Thoracic aorta endothelial cell (primary cell): ENCODE results near the gene KAT8. TPM values are rescaled to one million over a fixed set of nuclear protein-coding genes. Genes with fewer than 3 reads are reported as not detected.

Experiments
- small RNA-seq: library from RNA; depleted of rRNA; stranded (forward); fragments of <200 nt; gene quantifications from one replicate; pipeline ENCODE3, GENCODE V24; 2012
- total RNA-seq: library from RNA; depleted of rRNA; stranded (reverse); fragments of >200 nt; gene quantifications from 2 replicates; pipeline ENCODE4 v1.2.3, GENCODE V29; 2012

Gene KAT8
- 24.1 and 31.4 TPM in 2 replicates for total RNA-seq

GRCh38 chr16:31117384-31118222, at the start of gene KAT8:
Gene KAT8 (plus strand): TSS chr16:31117664. CDS start chr16:31117682, 18 bp downstream.

GRCh38 chr16:31073970-31074813, 43.3 kb upstream of the KAT8 start, which contains the start of the genes ZNF646 and ZNF668:
Gene ZNF646 (plus strand): TSS chr16:31074422. CDS start chr16:31076325, 1,903 bp downstream.
Gene ZNF668 (minus strand): TSS chr16:31074240. CDS start chr16:31064459, 9,781 bp downstream.

GRCh38 chr16:31088459-31089183, 28.8 kb upstream of the KAT8 start, which contains the start of gene PRSS53:
Gene PRSS53 (minus strand): TSS chr16:31088943. CDS start chr16:31088809, 134 bp downstream.

GRCh38 chr16:31094424-31095120, 22.9 kb upstream of the KAT8 start, which contains the start of gene VKORC1:
Gene VKORC1 (minus strand): TSS chr16:31094797. CDS start chr16:31094729, 68 bp downstream.

GRCh38 chr16:31108035-31108793, 9.2 kb upstream of the KAT8 start, which contains the start of gene BCKDK:
Gene BCKDK (plus strand): TSS chr16:31108386. CDS start chr16:31109224, 838 bp downstream.

GRCh38 chr16:31135535-31136286, 18.2 kb downstream of the KAT8 start, which contains the start of gene PRSS8:
Gene PRSS8 (minus strand): TSS chr16:31135727. CDS start chr16:31135498, 229 bp downstream.

GRCh38 chr16:31149894-31150890, 32.7 kb downstream of the KAT8 start, which contains the start of gene PRSS36:
Gene PRSS36 (minus strand): TSS chr16:31150066. CDS start chr16:31150035, 31 bp downstream.

GRCh38 chr16:31179747-31180459, 62.4 kb downstream of the KAT8 start, which contains the start of gene FUS:
Gene FUS (plus strand): TSS chr16:31180139. CDS start chr16:31180215, 76 bp downstream.

Small RNA genes lying within 50 kb of the gene (small RNA-seq; reads per million reads assigned to genes)
- gene AC009088.4 (not detected), gene NDUFA3P6 (not detected)

Other genes starting within 250 kb of the KAT8 start
- 21.2 and 25.9 TPM in 2 replicates for gene BCL7C, start 223.6 kb upstream of the KAT8 start, total RNA-seq
- gene CTF1, start 221.1 kb upstream of the KAT8 start, total RNA-seq = 0.13 and 0.14 TPM in 2 replicates
- gene FBXL19, start 194.1 kb upstream of the KAT8 start, total RNA-seq = 20.6 and 33.5 TPM in 2 replicates
- 13.0 and 16.7 TPM in 2 replicates for gene ORAI3, start 168.6 kb upstream of the KAT8 start, total RNA-seq
- 7.0 and 7.8 TPM in 2 replicates for gene SETD1A, start 159.9 kb upstream of the KAT8 start, total RNA-seq
- 3.7 and 4.7 TPM in 2 replicates for gene HSD3B7, start 132.5 kb upstream of the KAT8 start, total RNA-seq
- gene STX1B, start 107.0 kb upstream of the KAT8 start, total RNA-seq = 0.27 and 0.36 TPM in 2 replicates
- gene STX4, start 84.1 kb upstream of the KAT8 start, total RNA-seq = 22.2 and 26.3 TPM in 2 replicates
- gene ZNF668, start 43.4 kb upstream of the KAT8 start, total RNA-seq = 6.6 and 8.9 TPM in 2 replicates
- gene ZNF646, start 43.2 kb upstream of the KAT8 start, total RNA-seq = 12.2 and 15.3 TPM in 2 replicates
- 1.1 and 1.5 TPM in 2 replicates for gene PRSS53, start 28.7 kb upstream of the KAT8 start, total RNA-seq
- gene VKORC1, start 22.9 kb upstream of the KAT8 start, total RNA-seq = 65.3 and 77.1 TPM in 2 replicates
- gene BCKDK, start 9.3 kb upstream of the KAT8 start, total RNA-seq = 42.0 and 51.4 TPM in 2 replicates
- not detected in 2 replicates for gene PRSS8, start 18.1 kb downstream of the KAT8 start, total RNA-seq
- 0.13 and 0.14 TPM in 2 replicates for gene PRSS36, start 32.4 kb downstream of the KAT8 start, total RNA-seq
- 87.8 and 92.3 TPM in 2 replicates for gene FUS, start 62.5 kb downstream of the KAT8 start, total RNA-seq
- 28.4 and 51.2 TPM in 2 replicates for gene PYCARD, start 85.1 kb downstream of the KAT8 start, total RNA-seq
- gene TRIM72, start 96.5 kb downstream of the KAT8 start, total RNA-seq = not detected in 2 replicates
- gene PYDC1, start 99.5 kb downstream of the KAT8 start, total RNA-seq = not detected in 2 replicates
- gene ITGAM, start 142.3 kb downstream of the KAT8 start, total RNA-seq = not detected in 2 replicates
- 0.27 and 2.9 TPM in 2 replicates for gene ITGAX, start 237.5 kb downstream of the KAT8 start, total RNA-seq